PC-3 (cell line): ENCODE data around the gene SLC16A3. TPM values are rescaled to one million over a fixed set of nuclear protein-coding genes. Genes with fewer than 3 reads are reported as not detected.

Experiments
- ATAC-seq: fragments of 200-7000 bp; cut with Tn5 transposase; 2 replicates; pipeline ENCODE4 v1.9.1; 2020; ENCODE audit warnings: mild to moderate bottlenecking, moderate library complexity
- BruUV-seq: library from RNA; stranded (reverse); fragments of 400-500 nt; replicated peaks from 2 replicates; lab custom pipeline; 2021; lab: Mats Ljungman, UMichigan
- CTCF ChIA-PET: fragments of 300-600 bp; sonication (Branson Sonifier 250); formaldehyde crosslinking; loops from one replicate; lab custom pipeline; 2022; ENCODE audit warnings: antibody characterized with exemption; lab: Charles Lee
- POLR2A ChIA-PET: fragments of 300-600 bp; sonication (Branson Sonifier 250); formaldehyde crosslinking; loops from one replicate; lab custom pipeline; 2022; ENCODE audit warnings: antibody characterized with exemption; ENCODE audit not compliant: unreplicated experiment; lab: Charles Lee
- DNase-seq: peaks from one replicate; pipeline ENCODE4 v3.0.0-alpha.2; 2015
- H2AFZ ChIP-seq: fragments of 300-600 bp; sonication (generic); 2 replicates; pipeline ENCODE4 v1.6.0; 2016; ENCODE audit warnings: antibody characterized with exemption, low read length
- H3F3A ChIP-seq: fragments of 300-600 bp; sonication (generic); one replicate; pipeline ENCODE4 v1.6.0; 2017; ENCODE audit warnings: antibody characterized with exemption, low read length, control low read depth, mild to moderate bottlenecking; ENCODE audit not compliant: unreplicated experiment
- H3K27ac ChIP-seq: fragments of 300-600 bp; sonication (generic); 2 replicates; pipeline ENCODE4 v1.5.1; 2016; ENCODE audit warnings: mild to moderate bottlenecking, low read length
- H3K27me3 ChIP-seq: fragments of 300-600 bp; sonication (generic); 2 replicates; pipeline ENCODE4 v1.6.1; 2016; ENCODE audit warnings: low read length, mixed read lengths
- H3K36me3 ChIP-seq: fragments of 300-600 bp; sonication (generic); 2 replicates; pipeline ENCODE4 v1.6.1; 2016; ENCODE audit warnings: low read depth, mixed run types, low read length, mixed read lengths
- H3K4me1 ChIP-seq: fragments of 300-600 bp; sonication (generic); 2 replicates; pipeline ENCODE4 v1.5.1; 2016; ENCODE audit warnings: low read length; ENCODE audit not compliant: insufficient read depth
- H3K4me2 ChIP-seq: fragments of 300-600 bp; sonication (generic); 2 replicates; pipeline ENCODE4 v1.6.0; 2016; ENCODE audit warnings: low read length
- H3K4me3 ChIP-seq: fragments of 300-600 bp; sonication (generic); 2 replicates; pipeline ENCODE4 v1.5.1; 2016; ENCODE audit warnings: mild to moderate bottlenecking, low read length, mixed read lengths
- H3K79me2 ChIP-seq: fragments of 300-600 bp; sonication (generic); 2 replicates; pipeline ENCODE4 v1.6.1; 2017; ENCODE audit warnings: low read length, mixed read lengths
- H3K9ac ChIP-seq: fragments of 300-600 bp; sonication (generic); 2 replicates; pipeline ENCODE4 v1.6.0; 2016; ENCODE audit warnings: mild to moderate bottlenecking, low read length
- H3K9me2 ChIP-seq: fragments of 300-600 bp; sonication (generic); replicated peaks from 2 replicates; pipeline ENCODE4 v1.6.1; 2016; ENCODE audit warnings: mixed run types, low read length, mixed read lengths
- H3K9me3 ChIP-seq: fragments of 300-600 bp; sonication (generic); 2 replicates; pipeline ENCODE4 v1.6.1; 2016; ENCODE audit warnings: low read length, mixed read lengths
- H4K20me1 ChIP-seq: fragments of 300-600 bp; sonication (generic); 2 replicates; pipeline ENCODE4 v1.6.1; 2016; ENCODE audit warnings: low read length, mixed read lengths
- CTCF ChIP-seq: fragments of 300-600 bp; sonication (generic); conservative IDR thresholded peaks from 2 replicates; pipeline ENCODE4 v1.5.1; 2017; ENCODE audit warnings: antibody characterized with exemption, low read depth, mild to moderate bottlenecking, low read length
- EZH2 ChIP-seq: fragments of 300-600 bp; sonication (generic); IDR thresholded peaks from one replicate; pipeline ENCODE4 v1.6.1; 2017; ENCODE audit warnings: antibody characterized with exemption, mild to moderate bottlenecking, low read length; ENCODE audit not compliant: unreplicated experiment
- EZH2phosphoT487 ChIP-seq: fragments of 300-600 bp; sonication (generic); IDR thresholded peaks from 2 replicates; pipeline ENCODE4 v1.6.1; 2018; ENCODE audit warnings: mild to moderate bottlenecking, antibody characterized with exemption, low read length, borderline replicate concordance
- intact Hi-C: fragments of 100-400 bp; cut with micrococcal nuclease; formaldehyde crosslinking; loops from 2 replicates; pipeline ENCODE4 v1.9.0; 2023
- total RNA-seq: library from RNA; depleted of rRNA; stranded (reverse); fragments of >200 nt; gene quantifications from 2 replicates; pipeline ENCODE4 v1.2.3, GENCODE V29; 2014

The SLC16A3 gene
- total RNA-seq, 1 experiment from 2014 or later: 286 TPM

DNA sequence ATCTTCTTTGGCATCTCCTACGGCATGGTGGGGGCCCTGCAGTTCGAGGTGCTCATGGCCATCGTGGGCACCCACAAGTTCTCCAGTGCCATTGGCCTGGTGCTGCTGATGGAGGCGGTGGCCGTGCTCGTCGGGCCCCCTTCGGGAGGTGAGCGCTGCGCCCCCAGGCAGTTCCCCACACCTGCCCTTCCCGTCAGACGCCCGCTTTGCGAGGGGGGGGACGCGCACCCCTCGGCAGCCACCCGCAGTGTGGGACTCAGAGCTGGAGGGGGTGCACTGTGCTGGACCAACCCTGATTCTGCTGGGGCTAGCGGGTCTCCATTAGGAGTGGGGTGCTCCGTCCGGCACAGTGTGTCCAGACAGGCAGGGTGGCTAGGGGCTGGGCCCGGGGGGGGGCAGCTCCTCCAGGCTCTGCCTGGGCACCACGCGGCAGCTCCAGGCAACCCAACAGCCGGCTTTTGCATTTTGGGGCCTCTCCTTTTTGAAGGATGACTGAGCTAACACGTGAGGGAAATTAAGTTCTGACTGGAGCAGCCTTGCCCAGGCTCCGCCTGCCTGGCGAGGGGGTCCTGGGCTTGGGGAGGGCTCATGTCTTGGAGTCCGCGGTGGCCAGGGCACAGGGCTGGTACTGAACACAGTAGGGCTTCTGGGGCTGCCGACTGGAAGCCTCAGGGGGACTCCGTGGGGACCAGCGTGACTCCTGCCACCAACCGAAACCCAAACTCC is 9.1 kb downstream of the SLC16A3 start:
- Histone ChIP-seq H3K79me2 (peaks cover 71% of the 10 kb centered on the region), H3K9me3 (no peaks in the 10 kb centered on the region), H3K4me2 (no peak overlapping the region), H4K20me1 (peaks cover 63% of the 10 kb centered on the region), H2AFZ (no peak overlapping the region), H3K27ac (peak overlapping the region; percentile 17), H3K9me2 (no peaks in the 10 kb centered on the region), H3K9ac (no peak overlapping the region), H3K27me3 (no peaks in the 10 kb centered on the region), H3K4me3 (no peak overlapping the region), H3K36me3 (peaks cover 37% of the 10 kb centered on the region), H3K4me1 (peaks cover 62% of the 10 kb centered on the region), H3F3A (peaks cover 30% of the 10 kb centered on the region)
- intact Hi-C loops: no loop called here
- no peak for ATAC-seq
- no peak for DNase-seq
- ChIA-PET CTCF (no interaction called here), POLR2A (no interaction called here)
- TF ChIP-seq EZH2phosphoT487: no peak
- TF ChIP-seq EZH2: no peak
- TF ChIP-seq CTCF: no peak
- no TSS peak for BruUV-seq

DNA sequence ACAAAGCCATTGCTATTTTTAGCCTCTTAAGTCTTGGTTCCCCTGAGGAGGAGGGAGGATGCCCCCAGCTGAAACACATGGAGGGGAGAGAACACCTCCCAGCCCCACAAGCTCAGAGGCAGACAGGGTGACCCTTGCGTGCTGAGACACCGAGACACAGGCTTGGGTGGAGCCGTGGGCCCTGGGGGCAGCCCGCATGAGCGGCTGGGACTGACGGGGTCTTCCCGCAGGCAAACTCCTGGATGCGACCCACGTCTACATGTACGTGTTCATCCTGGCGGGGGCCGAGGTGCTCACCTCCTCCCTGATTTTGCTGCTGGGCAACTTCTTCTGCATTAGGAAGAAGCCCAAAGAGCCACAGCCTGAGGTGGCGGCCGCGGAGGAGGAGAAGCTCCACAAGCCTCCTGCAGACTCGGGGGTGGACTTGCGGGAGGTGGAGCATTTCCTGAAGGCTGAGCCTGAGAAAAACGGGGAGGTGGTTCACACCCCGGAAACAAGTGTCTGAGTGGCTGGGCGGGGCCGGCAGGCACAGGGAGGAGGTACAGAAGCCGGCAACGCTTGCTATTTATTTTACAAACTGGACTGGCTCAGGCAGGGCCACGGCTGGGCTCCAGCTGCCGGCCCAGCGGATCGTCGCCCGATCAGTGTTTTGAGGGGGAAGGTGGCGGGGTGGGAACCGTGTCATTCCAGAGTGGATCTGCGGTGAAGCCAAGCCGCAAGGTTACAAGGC is 9.8 kb downstream of the SLC16A3 start:
- peaks cover 56% of the 10 kb centered on the region for H3K4me1 ChIP-seq
- POLR2A ChIA-PET: interaction anchor here (0.5 kb wide), 1 partner anchor 33 kb away, joined by 5 read pairs; no protein-coding TSS in a partner anchor

More for the DNA sequence above, 9.8 kb downstream of the SLC16A3 start:
- CTCF ChIA-PET: no interaction called here
- no peak overlapping the region for H2AFZ ChIP-seq
- DNase-seq (peak; percentile 54), ATAC-seq (peak; percentile 23)
- peak overlapping the region; percentile 17 for H3K27ac ChIP-seq
- TF ChIP-seq EZH2phosphoT487 (no peak), CTCF (no peak), EZH2 (no peak)
- BruUV-seq: TSS peak; percentile 30
- H3K27me3 ChIP-seq: no peaks in the 10 kb centered on the region
- no peak overlapping the region for H3K4me2 ChIP-seq
- peaks cover 38% of the 10 kb centered on the region for H3F3A ChIP-seq
- H3K9me2 ChIP-seq: no peaks in the 10 kb centered on the region
- peaks cover 58% of the 10 kb centered on the region for H4K20me1 ChIP-seq
- no peaks in the 10 kb centered on the region for H3K9me3 ChIP-seq
- peaks cover 35% of the 10 kb centered on the region for H3K36me3 ChIP-seq
- intact Hi-C loops: no loop called here
- no peak overlapping the region for H3K4me3 ChIP-seq
- H3K79me2 ChIP-seq: peaks cover 63% of the 10 kb centered on the region
- H3K9ac ChIP-seq: no peak overlapping the region
